ENCODE data around the gene C14orf119.

DNA sequence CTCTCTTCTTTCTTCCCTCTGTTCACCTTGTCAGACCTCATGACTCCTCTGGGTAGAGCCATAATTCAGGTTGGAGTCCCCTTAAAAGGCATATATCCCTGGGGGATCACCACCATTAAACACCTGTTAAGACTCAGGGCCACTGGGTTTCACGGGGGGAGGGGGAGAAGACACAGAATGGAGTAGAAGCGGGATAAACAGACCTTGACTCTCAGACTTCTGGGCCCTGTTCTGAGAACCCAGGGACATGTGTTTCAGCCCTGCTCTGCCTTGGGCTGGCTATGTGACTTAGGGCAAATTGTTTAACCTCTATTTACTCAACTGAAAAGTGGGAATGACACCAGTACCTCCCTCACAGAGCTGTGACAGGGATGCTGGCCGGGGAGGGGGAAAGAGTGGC is 42.6 kb upstream of the C14orf119 start:
- TF ChIP-seq, protein P1, sequence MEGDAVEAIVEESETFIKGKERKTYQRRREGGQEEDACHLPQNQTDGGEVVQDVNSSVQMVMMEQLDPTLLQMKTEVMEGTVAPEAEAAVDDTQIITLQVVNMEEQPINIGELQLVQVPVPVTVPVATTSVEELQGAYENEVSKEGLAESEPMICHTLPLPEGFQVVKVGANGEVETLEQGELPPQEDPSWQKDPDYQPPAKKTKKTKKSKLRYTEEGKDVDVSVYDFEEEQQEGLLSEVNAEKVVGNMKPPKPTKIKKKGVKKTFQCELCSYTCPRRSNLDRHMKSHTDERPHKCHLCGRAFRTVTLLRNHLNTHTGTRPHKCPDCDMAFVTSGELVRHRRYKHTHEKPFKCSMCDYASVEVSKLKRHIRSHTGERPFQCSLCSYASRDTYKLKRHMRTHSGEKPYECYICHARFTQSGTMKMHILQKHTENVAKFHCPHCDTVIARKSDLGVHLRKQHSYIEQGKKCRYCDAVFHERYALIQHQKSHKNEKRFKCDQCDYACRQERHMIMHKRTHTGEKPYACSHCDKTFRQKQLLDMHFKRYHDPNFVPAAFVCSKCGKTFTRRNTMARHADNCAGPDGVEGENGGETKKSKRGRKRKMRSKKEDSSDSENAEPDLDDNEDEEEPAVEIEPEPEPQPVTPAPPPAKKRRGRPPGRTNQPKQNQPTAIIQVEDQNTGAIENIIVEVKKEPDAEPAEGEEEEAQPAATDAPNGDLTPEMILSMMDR (IDR thresholded peaks at IDR 0.05), result no peak
- TF ChIP-seq, protein P2, sequence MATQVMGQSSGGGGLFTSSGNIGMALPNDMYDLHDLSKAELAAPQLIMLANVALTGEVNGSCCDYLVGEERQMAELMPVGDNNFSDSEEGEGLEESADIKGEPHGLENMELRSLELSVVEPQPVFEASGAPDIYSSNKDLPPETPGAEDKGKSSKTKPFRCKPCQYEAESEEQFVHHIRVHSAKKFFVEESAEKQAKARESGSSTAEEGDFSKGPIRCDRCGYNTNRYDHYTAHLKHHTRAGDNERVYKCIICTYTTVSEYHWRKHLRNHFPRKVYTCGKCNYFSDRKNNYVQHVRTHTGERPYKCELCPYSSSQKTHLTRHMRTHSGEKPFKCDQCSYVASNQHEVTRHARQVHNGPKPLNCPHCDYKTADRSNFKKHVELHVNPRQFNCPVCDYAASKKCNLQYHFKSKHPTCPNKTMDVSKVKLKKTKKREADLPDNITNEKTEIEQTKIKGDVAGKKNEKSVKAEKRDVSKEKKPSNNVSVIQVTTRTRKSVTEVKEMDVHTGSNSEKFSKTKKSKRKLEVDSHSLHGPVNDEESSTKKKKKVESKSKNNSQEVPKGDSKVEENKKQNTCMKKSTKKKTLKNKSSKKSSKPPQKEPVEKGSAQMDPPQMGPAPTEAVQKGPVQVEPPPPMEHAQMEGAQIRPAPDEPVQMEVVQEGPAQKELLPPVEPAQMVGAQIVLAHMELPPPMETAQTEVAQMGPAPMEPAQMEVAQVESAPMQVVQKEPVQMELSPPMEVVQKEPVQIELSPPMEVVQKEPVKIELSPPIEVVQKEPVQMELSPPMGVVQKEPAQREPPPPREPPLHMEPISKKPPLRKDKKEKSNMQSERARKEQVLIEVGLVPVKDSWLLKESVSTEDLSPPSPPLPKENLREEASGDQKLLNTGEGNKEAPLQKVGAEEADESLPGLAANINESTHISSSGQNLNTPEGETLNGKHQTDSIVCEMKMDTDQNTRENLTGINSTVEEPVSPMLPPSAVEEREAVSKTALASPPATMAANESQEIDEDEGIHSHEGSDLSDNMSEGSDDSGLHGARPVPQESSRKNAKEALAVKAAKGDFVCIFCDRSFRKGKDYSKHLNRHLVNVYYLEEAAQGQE (IDR thresholded peaks at IDR 0.05; ENCODE audit: insufficient read depth in 1 of 2, low read depth in 2 of 2, low read length in 1 of 2), result no peak
- no peak for TF ChIP-seq POLR2AphosphoS5 (IDR thresholded peaks at IDR 0.05; ENCODE audit: low read depth, low read length)
- TF ChIP-seq SIN3A (IDR thresholded peaks at IDR 0.05; ENCODE audit: borderline replicate concordance, insufficient read depth, low read depth, low read length), result no peak

All from Panc1 (cell line).